Measurements from ENCODE around the gene FRMD6. TPM values are rescaled to one million over a fixed set of nuclear protein-coding genes. Genes with fewer than 3 reads are reported as not detected.

Gene FRMD6
- total and polyA plus RNA-seq, 2 experiments from 2014 or later, result 5.4 to 18.7 TPM

DNA sequence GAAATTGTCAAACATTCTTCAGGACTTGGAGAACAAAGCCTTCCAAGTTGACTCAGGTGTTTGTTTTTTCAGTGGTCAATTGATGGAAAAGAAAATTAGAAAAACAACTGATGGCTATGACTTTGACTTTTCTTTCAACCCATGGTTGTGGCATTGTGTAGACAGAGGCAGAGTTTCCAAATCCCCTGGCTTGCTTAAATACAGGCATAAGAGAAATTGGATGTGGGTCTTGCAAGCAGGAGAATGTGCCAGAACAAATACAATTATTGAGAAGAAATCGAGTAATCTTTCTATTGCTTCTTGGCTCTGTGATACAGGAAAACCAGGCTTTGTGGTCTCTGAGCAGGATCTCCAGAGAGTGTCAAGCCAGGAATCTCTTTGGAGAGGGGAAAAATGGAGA lies 40.9 kb upstream of the FRMD6 start (continued):
- no peak for TF ChIP-seq CREB1 (CRISPR knock-in tag; IDR thresholded peaks at IDR 0.05; ENCODE audit: low read depth)
- TF ChIP-seq NANOG (IDR thresholded peaks at IDR 0.05; ENCODE audit: borderline replicate concordance), result no peak
- no peak for TF ChIP-seq POLR2AphosphoS5 (IDR thresholded peaks at IDR 0.05; ENCODE audit: low read depth)
- no peak for TF ChIP-seq JUNB (IDR thresholded peaks at IDR 0.05; ENCODE audit: unreplicated experiment)
- TF ChIP-seq EZH2 (IDR thresholded peaks at IDR 0.05; ENCODE audit: low read depth, unreplicated experiment), result no peak

DNA sequence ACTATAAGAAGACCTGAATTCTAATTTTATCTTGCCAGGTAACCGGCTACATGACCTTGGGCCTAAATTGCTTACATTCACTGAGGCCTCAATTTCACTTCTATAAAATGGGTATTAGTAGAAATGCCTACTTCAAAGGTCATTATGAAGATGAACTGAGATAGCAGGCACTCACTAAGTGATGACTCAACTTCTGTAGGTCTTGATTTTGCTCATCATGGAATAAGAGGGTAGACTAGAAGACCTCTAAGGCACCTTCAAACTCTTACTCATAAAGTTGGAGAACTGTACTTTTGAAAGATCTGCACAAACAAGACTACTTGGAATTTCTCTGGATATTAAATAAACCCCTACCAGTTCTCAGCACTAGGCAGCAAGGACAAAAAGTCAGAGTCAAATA lies 39.3 kb upstream of the FRMD6 start:
- no peak for ATAC-seq
- H3K4me1 Mint-ChIP-seq, result peaks cover 12% of the 10 kb centered on the region; the same call in 2 of the 3 replicates

More for the DNA sequence above, 39.3 kb upstream of the FRMD6 start:
- H3K27ac ChIP-seq (ENCODE audit: low read depth), result no peak overlapping the region
- Mint-ChIP-seq H3K4me3 (no peak overlapping the region), H3K27me3 (ENCODE audit: insufficient read depth, low read depth, poor library complexity) (no peaks in the 10 kb centered on the region), H3K36me3 (ENCODE audit: low read depth) (no peaks in the 10 kb centered on the region), H3K27ac (no peak overlapping the region), H3K9me3 (no peaks in the 10 kb centered on the region)
- H3K4me3 ChIP-seq, result no peak overlapping the region
- H3K36me3 ChIP-seq (ENCODE audit: insufficient read depth), result no peaks in the 10 kb centered on the region
- TF ChIP-seq ZNF331 (CRISPR knock-in tag; IDR thresholded peaks at IDR 0.05; ENCODE audit: low read depth), result no peak
- TF ChIP-seq STAT1 (IDR thresholded peaks at IDR 0.05; ENCODE audit: unreplicated experiment), result no peak
- no peak for TF ChIP-seq ZNF114 (CRISPR knock-in tag; IDR thresholded peaks at IDR 0.05)
- TF ChIP-seq JUNB (IDR thresholded peaks at IDR 0.05; ENCODE audit: unreplicated experiment), result no peak
- TF ChIP-seq, protein P1, sequence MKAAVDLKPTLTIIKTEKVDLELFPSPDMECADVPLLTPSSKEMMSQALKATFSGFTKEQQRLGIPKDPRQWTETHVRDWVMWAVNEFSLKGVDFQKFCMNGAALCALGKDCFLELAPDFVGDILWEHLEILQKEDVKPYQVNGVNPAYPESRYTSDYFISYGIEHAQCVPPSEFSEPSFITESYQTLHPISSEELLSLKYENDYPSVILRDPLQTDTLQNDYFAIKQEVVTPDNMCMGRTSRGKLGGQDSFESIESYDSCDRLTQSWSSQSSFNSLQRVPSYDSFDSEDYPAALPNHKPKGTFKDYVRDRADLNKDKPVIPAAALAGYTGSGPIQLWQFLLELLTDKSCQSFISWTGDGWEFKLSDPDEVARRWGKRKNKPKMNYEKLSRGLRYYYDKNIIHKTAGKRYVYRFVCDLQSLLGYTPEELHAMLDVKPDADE (IDR thresholded peaks at IDR 0.05), result no peak
- no peak for TF ChIP-seq EZH2phosphoT487 (IDR thresholded peaks at IDR 0.05; ENCODE audit: unreplicated experiment)
- TF ChIP-seq, protein P2, sequence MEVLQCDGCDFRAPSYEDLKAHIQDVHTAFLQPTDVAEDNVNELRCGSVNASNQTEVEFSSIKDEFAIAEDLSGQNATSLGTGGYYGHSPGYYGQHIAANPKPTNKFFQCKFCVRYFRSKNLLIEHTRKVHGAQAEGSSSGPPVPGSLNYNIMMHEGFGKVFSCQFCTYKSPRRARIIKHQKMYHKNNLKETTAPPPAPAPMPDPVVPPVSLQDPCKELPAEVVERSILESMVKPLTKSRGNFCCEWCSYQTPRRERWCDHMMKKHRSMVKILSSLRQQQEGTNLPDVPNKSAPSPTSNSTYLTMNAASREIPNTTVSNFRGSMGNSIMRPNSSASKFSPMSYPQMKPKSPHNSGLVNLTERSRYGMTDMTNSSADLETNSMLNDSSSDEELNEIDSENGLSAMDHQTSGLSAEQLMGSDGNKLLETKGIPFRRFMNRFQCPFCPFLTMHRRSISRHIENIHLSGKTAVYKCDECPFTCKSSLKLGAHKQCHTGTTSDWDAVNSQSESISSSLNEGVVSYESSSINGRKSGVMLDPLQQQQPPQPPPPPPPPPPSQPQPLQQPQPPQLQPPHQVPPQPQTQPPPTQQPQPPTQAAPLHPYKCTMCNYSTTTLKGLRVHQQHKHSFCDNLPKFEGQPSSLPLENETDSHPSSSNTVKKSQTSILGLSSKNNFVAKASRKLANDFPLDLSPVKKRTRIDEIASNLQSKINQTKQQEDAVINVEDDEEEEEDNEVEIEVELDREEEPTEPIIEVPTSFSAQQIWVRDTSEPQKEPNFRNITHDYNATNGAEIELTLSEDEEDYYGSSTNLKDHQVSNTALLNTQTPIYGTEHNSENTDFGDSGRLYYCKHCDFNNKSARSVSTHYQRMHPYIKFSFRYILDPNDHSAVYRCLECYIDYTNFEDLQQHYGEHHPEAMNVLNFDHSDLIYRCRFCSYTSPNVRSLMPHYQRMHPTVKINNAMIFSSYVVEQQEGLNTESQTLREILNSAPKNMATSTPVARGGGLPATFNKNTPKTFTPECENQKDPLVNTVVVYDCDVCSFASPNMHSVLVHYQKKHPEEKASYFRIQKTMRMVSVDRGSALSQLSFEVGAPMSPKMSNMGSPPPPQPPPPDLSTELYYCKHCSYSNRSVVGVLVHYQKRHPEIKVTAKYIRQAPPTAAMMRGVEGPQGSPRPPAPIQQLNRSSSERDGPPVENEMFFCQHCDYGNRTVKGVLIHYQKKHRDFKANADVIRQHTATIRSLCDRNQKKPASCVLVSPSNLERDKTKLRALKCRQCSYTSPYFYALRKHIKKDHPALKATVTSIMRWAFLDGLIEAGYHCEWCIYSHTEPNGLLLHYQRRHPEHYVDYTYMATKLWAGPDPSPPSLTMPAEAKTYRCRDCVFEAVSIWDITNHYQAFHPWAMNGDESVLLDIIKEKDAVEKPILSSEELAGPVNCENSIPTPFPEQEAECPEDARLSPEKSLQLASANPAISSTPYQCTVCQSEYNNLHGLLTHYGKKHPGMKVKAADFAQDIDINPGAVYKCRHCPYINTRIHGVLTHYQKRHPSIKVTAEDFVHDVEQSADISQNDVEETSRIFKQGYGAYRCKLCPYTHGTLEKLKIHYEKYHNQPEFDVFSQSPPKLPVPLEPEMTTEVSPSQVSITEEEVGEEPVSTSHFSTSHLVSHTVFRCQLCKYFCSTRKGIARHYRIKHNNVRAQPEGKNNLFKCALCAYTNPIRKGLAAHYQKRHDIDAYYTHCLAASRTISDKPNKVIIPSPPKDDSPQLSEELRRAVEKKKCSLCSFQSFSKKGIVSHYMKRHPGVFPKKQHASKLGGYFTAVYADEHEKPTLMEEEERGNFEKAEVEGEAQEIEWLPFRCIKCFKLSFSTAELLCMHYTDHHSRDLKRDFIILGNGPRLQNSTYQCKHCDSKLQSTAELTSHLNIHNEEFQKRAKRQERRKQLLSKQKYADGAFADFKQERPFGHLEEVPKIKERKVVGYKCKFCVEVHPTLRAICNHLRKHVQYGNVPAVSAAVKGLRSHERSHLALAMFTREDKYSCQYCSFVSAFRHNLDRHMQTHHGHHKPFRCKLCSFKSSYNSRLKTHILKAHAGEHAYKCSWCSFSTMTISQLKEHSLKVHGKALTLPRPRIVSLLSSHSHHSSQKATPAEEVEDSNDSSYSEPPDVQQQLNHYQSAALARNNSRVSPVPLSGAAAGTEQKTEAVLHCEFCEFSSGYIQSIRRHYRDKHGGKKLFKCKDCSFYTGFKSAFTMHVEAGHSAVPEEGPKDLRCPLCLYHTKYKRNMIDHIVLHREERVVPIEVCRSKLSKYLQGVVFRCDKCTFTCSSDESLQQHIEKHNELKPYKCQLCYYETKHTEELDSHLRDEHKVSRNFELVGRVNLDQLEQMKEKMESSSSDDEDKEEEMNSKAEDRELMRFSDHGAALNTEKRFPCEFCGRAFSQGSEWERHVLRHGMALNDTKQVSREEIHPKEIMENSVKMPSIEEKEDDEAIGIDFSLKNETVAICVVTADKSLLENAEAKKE (CRISPR knock-in tag; IDR thresholded peaks at IDR 0.05), result no peak
- H3K79me2 ChIP-seq (replicated peaks; ENCODE audit: insufficient read depth), result no peaks in the 10 kb centered on the region
- H3F3A ChIP-seq (replicated peaks; ENCODE audit: low read depth), result no peaks in the 10 kb centered on the region
- no peak overlapping the region for H3K4me2 ChIP-seq
- no peaks in the 10 kb centered on the region for H3K4me1 ChIP-seq (ENCODE audit: insufficient read depth)
- DNase-seq (ENCODE audit: low spot score), result no peak
- H4K20me1 ChIP-seq (replicated peaks; ENCODE audit: insufficient read depth), result no peaks in the 10 kb centered on the region; the same call in 1 of the 2 replicates
- H3K9me2 ChIP-seq (ENCODE audit: insufficient read depth), result no peaks in the 10 kb centered on the region
- no peak overlapping the region for H2AFZ ChIP-seq
- H3K27me3 ChIP-seq (ENCODE audit: insufficient read depth), result no peaks in the 10 kb centered on the region
